Panc1 (cell line): ENCODE results near the gene MAP3K14. TPM values are rescaled to one million over a fixed set of nuclear protein-coding genes. Genes with fewer than 3 reads are reported as not detected.

Source experiments
- ATAC-seq: fragments of 200-7000 bp; cut with Tn5 transposase; 2 replicates; pipeline ENCODE4 v1.9.1; 2020; ENCODE audit warnings: mild to moderate bottlenecking, moderate library complexity
- BruUV-seq: library from RNA; stranded (reverse); fragments of 400-500 nt; replicated peaks from 2 replicates; lab custom pipeline; 2021; lab: Mats Ljungman, UMichigan
- CTCF ChIA-PET: fragments of 300-600 bp; sonication (Branson Sonifier 250); formaldehyde crosslinking; loops from one replicate; lab custom pipeline; 2022; ENCODE audit warnings: antibody characterized with exemption; lab: Charles Lee
- POLR2A ChIA-PET: fragments of 300-600 bp; sonication (Branson Sonifier 250); formaldehyde crosslinking; loops from one replicate; lab custom pipeline; 2022; ENCODE audit warnings: antibody characterized with exemption; lab: Charles Lee
- DNase-seq: peaks from one replicate; pipeline ENCODE4 v3.0.0-alpha.2; 2010; ENCODE audit warnings: low read depth, low spot score
- H3K27ac ChIP-seq: 2 replicates; pipeline ENCODE4 v1.5.1; 2011; ENCODE audit warnings: mild to moderate bottlenecking, low read length, inconsistent platforms
- H3K27me3 ChIP-seq: fragments of 200-500 bp; sonication (Bioruptor generic); 2 replicates; pipeline ENCODE4 v1.6.0; 2014; ENCODE audit warnings: low read length, inconsistent platforms; ENCODE audit not compliant: control insufficient read depth, insufficient read depth
- H3K36me3 ChIP-seq: fragments of 200-500 bp; sonication (Bioruptor generic); 2 replicates; pipeline ENCODE4 v1.5.1; 2014; ENCODE audit warnings: inconsistent platforms, mild to moderate bottlenecking, low read length, moderate library complexity; ENCODE audit not compliant: control insufficient read depth, insufficient read depth
- H3K4me1 ChIP-seq: 2 replicates; pipeline ENCODE4 v1.5.1; 2011; ENCODE audit warnings: inconsistent platforms, mild to moderate bottlenecking, low read length, moderate library complexity; ENCODE audit not compliant: control insufficient read depth, insufficient read depth
- H3K4me3 ChIP-seq, 2 experiments: 2 replicates each; pipeline ENCODE4 v1.5.1; 2011 to 2012; ENCODE audit warnings: low read depth in 2 of 2, low read length in 2 of 2, mild to moderate bottlenecking in 2 of 2, inconsistent platforms in 1 of 2, moderate library complexity in 1 of 2
- H3K9me3 ChIP-seq: fragments of 200-500 bp; sonication (Bioruptor generic); 2 replicates; pipeline ENCODE4 v1.5.1; 2014; ENCODE audit warnings: low read depth, mild to moderate bottlenecking, inconsistent platforms, low read length, moderate library complexity; ENCODE audit not compliant: control insufficient read depth, insufficient read depth
- CTCF ChIP-seq: fragments of 450-650 bp; IDR thresholded peaks from 2 replicates; pipeline ENCODE4 v1.5.1; 2017; ENCODE audit warnings: mild to moderate bottlenecking
- POLR2AphosphoS5 ChIP-seq: IDR thresholded peaks from 2 replicates; pipeline ENCODE4 v1.6.1; 2012; ENCODE audit warnings: mild to moderate bottlenecking, low read depth, low read length, moderate library complexity
- REST ChIP-seq, 2 experiments: IDR thresholded peaks; 2 replicates each; pipeline ENCODE4 v1.6.1; 2011 to 2012; ENCODE audit warnings: low read depth in 2 of 2, control low read depth in 1 of 2, low read length in 1 of 2, mild to moderate bottlenecking in 1 of 2, moderate library complexity in 1 of 2; ENCODE audit not compliant: insufficient read depth in 1 of 2
- SIN3A ChIP-seq: IDR thresholded peaks from 2 replicates; pipeline ENCODE4 v1.6.1; 2012; ENCODE audit warnings: low read depth, mild to moderate bottlenecking, low read length, moderate library complexity, borderline replicate concordance; ENCODE audit not compliant: insufficient read depth
- TCF7L2 ChIP-seq: IDR thresholded peaks from 2 replicates; pipeline ENCODE4 v1.6.1; 2011; ENCODE audit warnings: mild to moderate bottlenecking, low read depth, low read length, inconsistent platforms
- in situ Hi-C: cut with HindIII; loops from 2 replicates; pipeline ENCODE4 v1.10.0; 2016; ENCODE audit warnings: low sequenced_read_pairs, low pct_unique_long_range_greater_than_20kb
- intact Hi-C: fragments of 100-400 bp; cut with micrococcal nuclease; formaldehyde crosslinking; loops from one replicate; pipeline ENCODE4 v1.10.0; 2022; ENCODE audit not compliant: unreplicated experiment
- total RNA-seq: library from RNA; stranded (reverse); gene quantifications from one replicate; pipeline ENCODE4 v1.2.1, GENCODE V29; 2021; ENCODE audit not compliant: unreplicated experiment

MAP3K14 gene
- total RNA-seq, 1 experiment from 2014 or later, result 80.8 TPM

GRCh38 chr17:45269912-45270311 is 46.9 kb downstream of the MAP3K14 start:
- ATAC-seq, result no peak
- Histone ChIP-seq H3K4me3 (no peak overlapping the region), H3K27ac (peak overlapping the region; percentile 29; the same call in 1 of the 2 replicates), H3K27me3 (no peaks in the 10 kb centered on the region), H3K9me3 (no peaks in the 10 kb centered on the region), H3K4me1 (peaks cover 48% of the 10 kb centered on the region), H3K36me3 (peaks cover 10% of the 10 kb centered on the region)
- intact Hi-C loops, result no loop called here
- in situ Hi-C loops, result no loop called here
- no peak for DNase-seq
- TF ChIP-seq POLR2AphosphoS5, result no peak
- no peak for TF ChIP-seq TCF7L2
- BruUV-seq, result no TSS peak
- CTCF ChIA-PET, result no interaction called here
- POLR2A ChIA-PET, result no interaction called here

- no peaks in the 10 kb centered on the region for H3K9me3 ChIP-seq
- H3K4me1 ChIP-seq, result peaks cover 63% of the 10 kb centered on the region
- POLR2A ChIA-PET, result no interaction called here
- no peak overlapping the region for H3K4me3 ChIP-seq
- TF ChIP-seq SIN3A, result no peak
- TF ChIP-seq TCF7L2, result no peak
- no peak for TF ChIP-seq REST (IDR thresholded peaks at IDR 0.05; ENCODE audit: insufficient read depth in 1 of 2, low read depth in 2 of 2, low read length in 1 of 2)
- no peak for TF ChIP-seq CTCF
- no peak; the same call in 1 of the 2 replicates for TF ChIP-seq POLR2AphosphoS5
- no peaks in the 10 kb centered on the region for H3K27me3 ChIP-seq
- peaks cover 10% of the 10 kb centered on the region for H3K36me3 ChIP-seq
- BruUV-seq, result no TSS peak
- CTCF ChIA-PET, result no interaction called here
- in situ Hi-C loops, result no loop called here
- intact Hi-C loops, result no loop called here
- no peak for DNase-seq
- peak overlapping the region; percentile 69 for H3K27ac ChIP-seq
- no peak for ATAC-seq
These were observed 49.3 kb downstream of the MAP3K14 start for GRCh38 chr17:45267436-45268055.

GRCh38 chr17:45266372-45266926 is 50.4 kb downstream of the MAP3K14 start:
- BruUV-seq, result no TSS peak
- H3K4me1 ChIP-seq, result peaks cover 70% of the 10 kb centered on the region
- TF ChIP-seq SIN3A (no peak), TCF7L2 (no peak), CTCF (no peak), POLR2AphosphoS5 (no peak), REST (IDR thresholded peaks at IDR 0.05; ENCODE audit: insufficient read depth in 1 of 2, low read depth in 2 of 2, low read length in 1 of 2) (no peak)

More at GRCh38 chr17:45266372-45266926, 50.4 kb downstream of the MAP3K14 start:
- DNase-seq (no peak), ATAC-seq (no peak)
- H3K27me3 ChIP-seq, result no peaks in the 10 kb centered on the region
- POLR2A ChIA-PET, result no interaction called here
- in situ Hi-C loops, result no loop called here
- intact Hi-C loops, result no loop called here
- H3K4me3 ChIP-seq, result no peak overlapping the region
- CTCF ChIA-PET, result interaction anchor here (1.3 kb wide), 1 partner anchor 10 kb away, joined by 4 read pairs; no protein-coding TSS in a partner anchor
- H3K36me3 ChIP-seq, result peaks cover 10% of the 10 kb centered on the region
- H3K9me3 ChIP-seq, result no peaks in the 10 kb centered on the region
- peak overlapping the region; percentile 69 for H3K27ac ChIP-seq
